HEK293T (cell line): ENCODE measurements around the gene HBQ1.

Experiments
- BHLHE40 ChIP-seq: fragments of 450-650 bp; IDR thresholded peaks from 2 replicates; pipeline ENCODE4 v1.6.1; 2016; ENCODE audit warnings: mild to moderate bottlenecking, moderate library complexity, borderline replicate concordance
- FOXM1 ChIP-seq: fragments of 450-650 bp; IDR thresholded peaks from 2 replicates; pipeline ENCODE4 v1.6.1; 2017; ENCODE audit warnings: mild to moderate bottlenecking, borderline replicate concordance

DNA sequence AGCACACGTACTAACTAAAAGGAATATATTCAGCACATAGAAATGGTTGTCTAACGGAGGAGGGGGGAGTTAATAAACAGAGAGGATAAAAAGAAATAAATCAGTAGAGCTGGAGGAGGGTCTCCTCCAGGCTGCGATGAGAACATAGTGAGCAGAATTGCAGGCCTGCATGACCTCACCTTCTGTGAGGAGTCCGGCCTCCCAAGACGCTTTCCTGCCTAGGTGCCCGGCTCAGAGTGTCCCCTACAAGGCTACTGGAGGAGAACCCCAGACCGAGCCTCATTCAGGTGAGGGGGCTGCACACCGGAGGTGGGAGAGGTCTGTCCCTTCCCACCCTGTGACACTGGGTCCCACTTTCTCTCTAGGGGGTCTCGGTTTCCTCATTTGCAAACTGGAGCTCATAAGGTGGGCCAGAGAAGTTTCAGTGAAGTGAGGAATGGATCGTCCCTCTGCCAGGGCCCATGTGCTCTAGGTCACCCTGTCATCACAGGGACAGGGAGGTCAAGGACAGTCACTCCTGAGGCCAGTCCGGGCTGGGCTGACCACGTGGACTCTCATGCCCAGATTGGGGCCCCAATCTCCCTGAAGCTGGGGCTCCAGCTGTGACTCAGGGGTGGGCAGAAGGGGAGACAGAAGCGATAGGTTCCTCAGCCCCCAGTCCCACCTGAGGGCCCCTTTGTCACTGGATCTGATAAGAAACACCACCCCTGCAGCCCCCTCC, 17.8 kb upstream of the HBQ1 start:
- TF ChIP-seq BHLHE40 (no peak), FOXM1 (no peak)
